K562 (cell line): ENCODE results near the gene LRRC57. TPM values are rescaled to one million over a fixed set of nuclear protein-coding genes. Genes with fewer than 3 reads are reported as not detected.
A peak's percentile ranks its signal among the peaks of the same experiment; 100 is the strongest.

Experiments
- CBFB ChIP-seq: sonication (generic); formaldehyde crosslinking; IDR thresholded peaks from 2 replicates; pipeline ENCODE4 v1.4.0; 2020; ENCODE audit warnings: mild to moderate bottlenecking, missing genetic modification reagents
- CBX1 ChIP-seq: sonication (generic); IDR thresholded peaks from 2 replicates; pipeline ENCODE4 v1.6.1; 2016; ENCODE audit warnings: antibody characterized with exemption, low read depth, mild to moderate bottlenecking
- CBX8 ChIP-seq: fragments of 200-600 bp; sonication (generic); IDR thresholded peaks from 2 replicates; pipeline ENCODE4 v1.6.1; 2012; ENCODE audit warnings: borderline replicate concordance, mixed run types, low read depth, mild to moderate bottlenecking, moderate library complexity, mixed read lengths, low read length, control low read depth, inconsistent platforms; ENCODE audit not compliant: poor library complexity, severe bottlenecking; ENCODE audit errors: extremely low read depth
- EGR1 ChIP-seq: fragments of 450-650 bp; conservative IDR thresholded peaks from 2 replicates; pipeline ENCODE4 v1.6.1; 2017; ENCODE audit warnings: mild to moderate bottlenecking
- ELF2 ChIP-seq: fragments of 250-450 bp; sonication (Bioruptor Pico); IDR thresholded peaks from 2 replicates; pipeline ENCODE4 v1.5.0; 2021; ENCODE audit warnings: mild to moderate bottlenecking
- FOSL1 ChIP-seq: fragments of 200-800 bp; sonication (Bioruptor generic); conservative IDR thresholded peaks from 2 replicates; pipeline ENCODE4 v1.6.1; 2016; ENCODE audit warnings: missing genetic modification characterization, missing compliant biosample characterization
- FOXA3 ChIP-seq, 2 experiments: fragments of 450-650 bp in 1 of 2; sonication (generic) in 1 of 2; formaldehyde crosslinking; IDR thresholded peaks in 1 of 2; conservative IDR thresholded peaks in 1 of 2; 2 replicates each; pipeline versions ENCODE4 v1.4.0 to v1.8.0; 2020 to 2022; ENCODE audit warnings: mild to moderate bottlenecking in 2 of 2, missing genetic modification reagents in 1 of 2
- MTA2 ChIP-seq: fragments of 450-650 bp; IDR thresholded peaks from 2 replicates; pipeline ENCODE4 v1.6.1; 2016; ENCODE audit warnings: low read depth
- POLR2G ChIP-seq: fragments of 200-400 bp; formaldehyde crosslinking; IDR thresholded peaks from 2 replicates; pipeline ENCODE4 v1.6.1; 2017; ENCODE audit warnings: low read depth, mild to moderate bottlenecking, antibody characterized with exemption, low read length, moderate library complexity
- PPARD ChIP-seq: fragments of 250-450 bp; sonication (Bioruptor Pico); IDR thresholded peaks from 2 replicates; pipeline ENCODE4 v1.8.0; 2022; ENCODE audit warnings: inconsistent platforms, mild to moderate bottlenecking, moderate library complexity
- RB1 ChIP-seq: fragments of 450-650 bp; IDR thresholded peaks from 2 replicates; pipeline ENCODE4 v1.6.1; 2017; ENCODE audit warnings: low read depth, mild to moderate bottlenecking
- RBFOX2 ChIP-seq: fragments of 200-400 bp; formaldehyde crosslinking; IDR thresholded peaks from 2 replicates; pipeline ENCODE4 v1.6.1; 2017; ENCODE audit warnings: low read depth, mild to moderate bottlenecking, low read length, moderate library complexity
- SP2 ChIP-seq: IDR thresholded peaks from 2 replicates; pipeline ENCODE4 v1.6.1; 2011; ENCODE audit warnings: mild to moderate bottlenecking, low read depth, low read length, moderate library complexity; ENCODE audit not compliant: poor library complexity, severe bottlenecking; ENCODE audit errors: extremely low read depth
- TAF1 ChIP-seq: IDR thresholded peaks from 2 replicates; pipeline ENCODE4 v1.6.1; 2011; ENCODE audit warnings: mild to moderate bottlenecking, low read length, moderate library complexity; ENCODE audit not compliant: insufficient read depth, control insufficient read depth, severe bottlenecking; ENCODE audit errors: extremely low read depth
- TARDBP ChIP-seq: fragments of 450-650 bp; IDR thresholded peaks from 2 replicates; pipeline ENCODE4 v1.6.1; 2016
- USF1 ChIP-seq: sonication (generic); formaldehyde crosslinking; IDR thresholded peaks from 2 replicates; pipeline ENCODE4 v1.9.0; 2022; ENCODE audit warnings: mild to moderate bottlenecking, missing genetic modification reagents
- VEZF1 ChIP-seq: fragments of 200-800 bp; sonication (Bioruptor generic); IDR thresholded peaks from 2 replicates; pipeline ENCODE4 v1.6.1; 2017; ENCODE audit warnings: missing genetic modification characterization, missing compliant biosample characterization
- ZFP36 ChIP-seq: fragments of 150-350 bp; IDR thresholded peaks from 2 replicates; pipeline ENCODE4 v1.6.1; 2018; ENCODE audit warnings: low read length, low read depth; ENCODE audit not compliant: partially characterized antibody
- ZNF76 ChIP-seq: fragments of 250-450 bp; sonication (Bioruptor Pico); IDR thresholded peaks from 2 replicates; pipeline ENCODE4 v1.4.0; 2020; ENCODE audit warnings: mild to moderate bottlenecking, moderate library complexity, borderline replicate concordance
- polyA plus RNA-seq, 8 experiments: library from polyadenylated mRNA; depleted of rRNA in 4 of 8; stranded (reverse) in 5 of 8; unstranded in 3 of 8; fragments of >200 nt; fragmentation: Nextera tagmentation in 2 of 8; fragmentation: Illumina TruSeq in 1 of 8; extraction: Ambion mirVana in 2 of 8; extraction: Trizol in 1 of 8; gene quantifications; 2 replicates each; pipeline versions ENCODE4 v1.2.1 to v1.2.3, GENCODE V29; 2011 to 2014; ENCODE audit warnings: inconsistent platforms in 1 of 8, missing spikeins in 1 of 8
- total RNA-seq, 7 experiments: library from RNA; depleted of rRNA in 6 of 7; stranded (reverse); fragments of >200 nt in 6 of 7; fragmentation: Illumina TruSeq in 2 of 7; extraction: Trizol in 2 of 7; gene quantifications; 2 replicates each; pipeline versions ENCODE4 v1.2.1 to v1.2.3, GENCODE V29; 2011 to 2021; ENCODE audit warnings: low replicate concordance in 1 of 7
- TF ChIP-seq, protein P1 (sequence below): fragments of 250-450 bp; sonication (Bioruptor Pico); IDR thresholded peaks from 2 replicates; pipeline ENCODE4 v1.5.0; 2022; ENCODE audit warnings: mild to moderate bottlenecking
- TF ChIP-seq, protein P2 (sequence below), 2 experiments: fragments of 250-450 bp in 1 of 2; fragments of 450-650 bp in 1 of 2; sonication (Bioruptor Pico) in 1 of 2; IDR thresholded peaks; 2 replicates each; pipeline versions ENCODE4 v1.6.1 to v1.8.0; 2016 to 2021; ENCODE audit warnings: mild to moderate bottlenecking in 2 of 2, moderate library complexity in 2 of 2, missing compliant biosample characterization in 1 of 2, missing genetic modification characterization in 1 of 2

LRRC57 gene
- total and polyA plus RNA-seq, 9 of the 15 experiments (the other 6 are each of a cell fraction or from before 2014, with no cell fraction given), result 3.9 to 20.4 (median 14.8) TPM

- TF ChIP-seq CBX1 (peak; percentile 25; the same call in 1 of the 2 replicates), TARDBP (peak; percentile 69; the same call in 1 of the 2 replicates), USF1 (CRISPR knock-in tag) (peak; percentile 74), PPARD (CRISPR knock-in tag) (no peak), ZFP36 (no peak), ELF2 (CRISPR knock-in tag) (0 out of 2 replicates have a peak, but pooled peaks have one; percentile 41), VEZF1 (peak; percentile 91), SP2 (peak; percentile 23), ZNF76 (CRISPR knock-in tag) (peak; percentile 64; the same call in 1 of the 2 replicates), RBFOX2 (peak; percentile 94), FOXA3 (CRISPR knock-in tag; conservative IDR thresholded peaks at IDR 0.05 in 1 of 2, IDR thresholded peaks at IDR 0.05 in 1 of 2) (peak in 1 of 2 experiments; percentile 86; a peak in 2 of 4 replicates), POLR2G (peak; percentile 98), CBX8 (no peak), EGR1 (peak; percentile 95), FOSL1 (tag) (no peak), CBFB (CRISPR knock-in tag) (peak; percentile 79), RB1 (peak; percentile 57), TAF1 (peak; percentile 17), MTA2 (no peak)
- TF ChIP-seq, protein P1, sequence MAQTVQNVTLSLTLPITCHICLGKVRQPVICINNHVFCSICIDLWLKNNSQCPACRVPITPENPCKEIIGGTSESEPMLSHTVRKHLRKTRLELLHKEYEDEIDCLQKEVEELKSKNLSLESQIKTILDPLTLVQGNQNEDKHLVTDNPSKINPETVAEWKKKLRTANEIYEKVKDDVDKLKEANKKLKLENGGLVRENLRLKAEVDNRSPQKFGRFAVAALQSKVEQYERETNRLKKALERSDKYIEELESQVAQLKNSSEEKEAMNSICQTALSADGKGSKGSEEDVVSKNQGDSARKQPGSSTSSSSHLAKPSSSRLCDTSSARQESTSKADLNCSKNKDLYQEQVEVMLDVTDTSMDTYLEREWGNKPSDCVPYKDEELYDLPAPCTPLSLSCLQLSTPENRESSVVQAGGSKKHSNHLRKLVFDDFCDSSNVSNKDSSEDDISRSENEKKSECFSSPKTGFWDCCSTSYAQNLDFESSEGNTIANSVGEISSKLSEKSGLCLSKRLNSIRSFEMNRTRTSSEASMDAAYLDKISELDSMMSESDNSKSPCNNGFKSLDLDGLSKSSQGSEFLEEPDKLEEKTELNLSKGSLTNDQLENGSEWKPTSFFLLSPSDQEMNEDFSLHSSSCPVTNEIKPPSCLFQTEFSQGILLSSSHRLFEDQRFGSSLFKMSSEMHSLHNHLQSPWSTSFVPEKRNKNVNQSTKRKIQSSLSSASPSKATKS, result no peak
- TF ChIP-seq, protein P2, sequence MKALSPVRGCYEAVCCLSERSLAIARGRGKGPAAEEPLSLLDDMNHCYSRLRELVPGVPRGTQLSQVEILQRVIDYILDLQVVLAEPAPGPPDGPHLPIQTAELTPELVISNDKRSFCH (CRISPR knock-in tag; IDR thresholded peaks at IDR 0.05), result no peak
- TF ChIP-seq, protein P2 (tag; IDR thresholded peaks at IDR 0.05), result 0 out of 2 replicates have a peak, but pooled peaks have one; percentile 4
Observed at GRCh38 chr15:42575188-42576039, 26.8 kb upstream of the LRRC57 start, which contains the start of gene STARD9 (continued).
